NCI-H345 treated with DMSO at 0.1 percent for 48 hours (cell line): Measurements from ENCODE around the gene MLC1.

Experiments used
- DNase-seq: peaks from one replicate; lab custom pipeline; 2025; ENCODE audit not compliant: unreplicated experiment; lab: John Stamatoyannopoulos, UW

The MLC1 gene

GRCh38 chr22:50078246-50078645 is 7.0 kb downstream of the MLC1 start:
- DNase-seq: no peak

- DNase-seq: no peak
These were observed 8.3 kb downstream of the MLC1 start for GRCh38 chr22:50076646-50077535.

- DNase-seq: no peak
These were observed 10.4 kb downstream of the MLC1 start for GRCh38 chr22:50074551-50075530.

- DNase-seq: no peak
These were observed 11.2 kb downstream of the MLC1 start for GRCh38 chr22:50074056-50074455.

- DNase-seq: no peak
These were observed 12.3 kb downstream of the MLC1 start for GRCh38 chr22:50072714-50073538.

- no peak for DNase-seq
These were observed 13.1 kb downstream of the MLC1 start for GRCh38 chr22:50072167-50072555.

- DNase-seq: no peak
These were observed 13.6 kb downstream of the MLC1 start for GRCh38 chr22:50071432-50072166.

GRCh38 chr22:50070366-50070765 is 14.9 kb downstream of the MLC1 start:
- DNase-seq: no peak

- no peak for DNase-seq
These were observed 17.1 kb downstream of the MLC1 start for GRCh38 chr22:50068096-50068495.

- DNase-seq: no peak
These were observed 18.0 kb downstream of the MLC1 start for GRCh38 chr22:50067244-50067643.

GRCh38 chr22:50064453-50064852 is 20.8 kb downstream of the MLC1 start:
- DNase-seq: no peak

- DNase-seq: no peak
These were observed 21.4 kb downstream of the MLC1 start for GRCh38 chr22:50063589-50064393.

- DNase-seq: no peak
These were observed 22.6 kb downstream of the MLC1 start for GRCh38 chr22:50062509-50063135.

GRCh38 chr22:50061824-50062355 is 23.3 kb downstream of the MLC1 start:
- no peak for DNase-seq

GRCh38 chr22:50061141-50061823 is 23.9 kb downstream of the MLC1 start:
- DNase-seq: no peak

- no peak for DNase-seq
These were observed 24.6 kb downstream of the MLC1 start for GRCh38 chr22:50060441-50061140.

- DNase-seq: no peak
These were observed 25.4 kb downstream of the MLC1 start for GRCh38 chr22:50059881-50060262.
